ENCODE results near the gene HS3ST4.

HS3ST4 gene

DNA sequence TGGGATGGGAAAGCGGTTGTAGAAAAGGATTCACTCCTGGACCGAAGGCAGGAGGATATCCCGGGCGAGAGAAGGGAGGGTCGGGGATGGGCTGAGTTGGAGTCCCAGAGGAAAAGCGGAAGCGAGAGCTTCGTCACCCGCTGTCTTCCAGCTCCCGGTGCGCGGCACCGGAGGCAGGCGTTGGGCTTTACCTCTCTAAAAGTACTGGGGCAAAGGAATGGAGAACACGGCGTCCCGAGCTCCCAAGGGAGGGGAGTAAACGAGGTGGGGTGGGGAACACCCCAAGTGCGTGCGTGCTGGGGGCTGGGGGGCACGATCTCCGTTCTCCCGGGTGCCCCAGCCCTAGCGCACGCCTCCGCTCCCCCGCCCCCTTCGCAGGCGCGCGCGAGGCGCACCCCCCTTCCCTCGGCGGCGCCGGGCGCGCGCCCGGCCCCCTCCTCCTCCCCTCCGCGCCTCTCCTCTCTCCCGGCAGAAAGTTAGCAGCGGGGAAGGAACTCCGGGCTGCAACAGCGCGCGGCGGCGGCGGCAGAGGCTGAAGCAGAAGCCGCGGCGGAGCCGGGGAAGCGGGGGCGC lies at the start of gene HS3ST4:
HS3ST4 (plus strand) TSS at position 441 of the 573 bp plus-strand sequence.
- no peak for DNase-seq (ENCODE audit: low read depth)

DNA sequence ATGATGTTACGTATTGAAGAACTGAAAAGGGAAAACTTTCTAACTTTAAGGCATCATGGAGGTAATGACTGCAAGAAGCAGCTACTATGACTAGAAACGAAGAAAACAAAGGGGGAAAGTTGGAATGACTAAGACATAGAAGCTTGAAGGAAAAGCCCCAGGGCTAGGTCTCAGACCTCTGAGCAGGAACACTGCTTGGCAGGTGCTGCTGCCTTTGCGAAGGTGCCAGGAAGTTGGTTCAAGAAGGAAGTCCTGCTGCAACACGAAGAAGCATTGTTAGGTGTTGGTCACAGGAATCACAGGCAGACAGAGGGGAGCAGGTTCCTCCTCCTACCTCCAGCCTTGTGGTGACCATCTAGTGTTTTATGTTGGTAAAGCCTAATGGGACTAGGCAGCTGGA lies 48.1 kb upstream of the HS3ST4 start:
- no peak for DNase-seq (ENCODE audit: low read depth)

DNA sequence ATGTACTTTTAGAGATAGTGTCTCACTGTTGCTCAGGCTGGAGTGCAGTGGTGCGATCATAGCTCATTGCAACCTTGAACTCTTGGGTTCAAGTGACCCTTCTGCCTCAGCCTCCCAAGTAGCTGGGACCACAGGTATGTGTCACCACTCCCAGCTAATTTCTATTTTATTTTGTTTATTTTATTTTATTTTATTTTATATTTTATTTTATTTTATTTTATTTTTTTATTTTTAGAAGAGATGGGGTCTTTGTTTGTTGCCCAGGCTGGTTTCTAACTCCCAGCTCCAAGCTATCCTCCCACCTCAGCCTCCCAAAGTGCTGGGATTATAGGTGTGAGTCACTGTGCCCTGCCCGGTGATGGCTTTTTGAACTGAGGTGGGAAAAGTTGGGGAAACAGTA lies 35.1 kb upstream of the HS3ST4 start:
- DNase-seq (ENCODE audit: low read depth): no peak

GRCh38 chr16:25676820-25677219 lies 14.9 kb upstream of the HS3ST4 start:
- no peak for DNase-seq (ENCODE audit: low read depth)

GRCh38 chr16:25679511-25679910 lies 12.2 kb upstream of the HS3ST4 start:
- no peak for DNase-seq (ENCODE audit: low read depth)

DNA sequence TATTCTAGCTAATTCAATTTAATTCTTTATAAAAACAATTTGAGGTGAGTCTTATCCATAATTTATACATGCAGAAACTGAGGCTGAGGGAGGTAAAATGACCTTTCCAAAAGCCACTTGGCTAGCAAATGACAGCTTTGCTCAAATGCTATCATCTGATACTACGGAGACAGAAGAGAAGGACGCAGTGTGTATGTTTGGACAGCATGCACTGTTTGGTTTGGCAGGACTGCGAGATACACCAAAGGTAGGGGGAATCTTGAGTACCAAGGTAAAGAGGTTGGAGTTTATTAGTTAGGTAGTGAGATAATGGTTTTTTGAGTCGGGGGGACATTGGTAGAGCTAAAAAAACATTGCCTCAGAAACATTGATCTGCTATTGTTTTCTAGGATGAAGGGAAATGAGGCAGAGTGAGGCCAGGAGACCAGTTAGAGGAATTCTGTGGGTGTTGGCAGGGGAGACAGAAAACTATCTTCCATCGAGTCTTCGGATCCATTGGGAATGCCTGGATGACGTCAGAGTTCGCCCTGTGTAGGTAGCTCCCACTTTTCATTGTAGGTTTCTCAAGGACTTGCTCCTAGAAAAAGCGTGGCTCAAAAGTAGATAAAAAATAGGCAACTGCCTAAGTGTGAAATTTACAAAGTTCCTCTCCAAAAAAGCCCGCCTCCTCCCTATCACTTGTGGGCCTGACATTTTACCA lies 2.5 kb upstream of the HS3ST4 start:
- no peak for DNase-seq (ENCODE audit: low read depth)

DNA sequence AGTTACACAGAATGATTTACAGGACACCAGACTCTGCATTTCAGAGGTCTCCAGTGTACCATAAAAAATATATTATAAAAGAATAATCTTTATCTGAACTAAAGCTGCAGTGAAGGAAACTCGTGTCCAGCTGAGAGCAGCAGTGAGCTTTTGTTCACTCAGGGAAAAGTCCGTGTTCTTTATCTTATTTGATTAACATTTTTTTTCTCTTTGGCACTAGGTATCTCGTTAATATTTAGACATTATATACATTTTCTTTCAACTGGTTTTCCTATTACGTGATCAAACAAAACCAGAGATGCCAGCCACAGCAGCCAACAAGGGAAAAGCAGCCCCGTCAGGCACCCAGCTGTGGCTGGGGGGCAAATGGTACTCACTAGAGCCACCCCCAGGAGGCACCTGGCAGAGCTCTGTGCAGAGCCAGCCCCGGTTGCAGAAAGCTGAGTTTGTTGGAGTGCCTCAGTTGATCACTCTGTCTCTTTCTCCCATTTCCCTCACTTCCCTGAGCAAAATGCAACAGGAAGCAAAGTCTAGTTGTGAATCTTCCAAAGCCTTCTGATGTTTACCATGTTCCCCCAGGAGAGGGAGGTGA lies 1.1 kb upstream of the HS3ST4 start:
- DNase-seq (ENCODE audit: low read depth): no peak

DNA sequence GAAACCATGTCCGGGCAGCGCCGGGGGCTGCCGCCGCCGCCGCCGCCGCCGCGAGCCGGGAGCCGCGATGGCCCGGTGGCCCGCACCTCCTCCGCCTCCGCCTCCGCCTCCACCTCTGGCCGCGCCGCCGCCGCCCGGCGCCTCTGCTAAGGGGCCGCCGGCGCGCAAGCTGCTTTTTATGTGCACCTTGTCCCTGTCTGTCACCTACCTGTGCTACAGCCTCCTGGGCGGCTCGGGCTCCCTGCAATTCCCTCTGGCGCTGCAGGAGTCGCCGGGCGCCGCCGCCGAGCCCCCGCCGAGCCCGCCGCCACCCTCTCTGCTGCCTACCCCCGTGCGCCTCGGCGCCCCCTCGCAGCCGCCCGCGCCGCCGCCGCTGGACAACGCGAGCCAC lies 587 bp downstream of the HS3ST4 start:
- no peak for DNase-seq (ENCODE audit: low read depth)

DNA sequence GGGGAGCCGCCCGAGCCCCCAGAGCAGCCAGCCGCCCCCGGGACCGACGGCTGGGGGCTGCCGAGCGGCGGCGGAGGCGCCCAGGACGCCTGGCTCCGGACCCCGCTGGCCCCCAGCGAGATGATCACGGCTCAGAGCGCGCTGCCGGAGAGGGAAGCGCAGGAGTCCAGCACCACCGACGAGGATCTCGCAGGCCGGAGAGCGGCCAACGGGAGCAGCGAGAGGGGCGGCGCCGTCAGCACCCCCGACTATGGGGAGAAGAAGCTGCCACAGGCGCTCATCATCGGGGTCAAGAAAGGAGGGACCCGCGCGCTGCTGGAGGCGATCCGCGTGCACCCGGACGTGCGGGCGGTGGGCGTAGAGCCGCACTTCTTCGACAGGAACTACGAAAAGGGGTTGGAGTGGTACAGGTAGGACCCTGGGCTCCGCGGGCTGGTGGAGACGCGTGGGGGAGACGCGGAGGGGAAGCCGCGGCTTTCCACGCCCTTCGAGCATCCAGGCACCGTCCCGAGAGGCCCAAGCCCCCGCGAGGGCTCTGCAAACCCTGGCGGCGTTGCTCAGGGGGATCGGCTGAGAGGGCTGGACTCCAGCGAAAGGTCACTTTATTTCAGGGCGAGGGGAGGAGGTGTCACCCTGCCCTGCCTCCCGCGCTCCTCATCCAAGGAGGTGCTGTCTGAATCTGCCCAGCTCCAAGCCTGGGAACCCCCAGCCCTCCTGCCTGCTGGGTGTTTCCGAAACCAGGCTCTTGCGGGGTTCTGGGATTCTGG lies 1.2 kb downstream of the HS3ST4 start:
- no peak for DNase-seq (ENCODE audit: low read depth)

DNA sequence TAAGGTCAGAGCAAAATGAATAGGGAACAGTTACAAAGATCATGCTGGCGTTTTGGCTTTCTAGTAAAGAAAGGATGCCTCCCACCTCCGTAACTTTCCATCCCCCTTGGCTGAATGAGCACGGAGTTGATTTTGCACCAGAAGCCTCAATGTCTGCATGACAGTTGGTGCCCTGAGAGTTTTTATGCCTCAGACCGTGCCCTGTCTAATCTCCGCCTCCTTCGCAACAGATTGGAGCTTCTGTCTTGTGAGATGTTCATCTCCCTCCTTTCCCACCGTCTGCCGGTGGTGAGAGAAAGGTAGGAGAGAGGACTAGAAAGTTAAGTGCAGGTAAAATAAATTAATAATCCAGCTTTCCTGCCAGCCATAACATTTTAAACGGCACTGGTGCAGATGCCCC lies 1.9 kb downstream of the HS3ST4 start:
- no peak for DNase-seq (ENCODE audit: low read depth)

DNA sequence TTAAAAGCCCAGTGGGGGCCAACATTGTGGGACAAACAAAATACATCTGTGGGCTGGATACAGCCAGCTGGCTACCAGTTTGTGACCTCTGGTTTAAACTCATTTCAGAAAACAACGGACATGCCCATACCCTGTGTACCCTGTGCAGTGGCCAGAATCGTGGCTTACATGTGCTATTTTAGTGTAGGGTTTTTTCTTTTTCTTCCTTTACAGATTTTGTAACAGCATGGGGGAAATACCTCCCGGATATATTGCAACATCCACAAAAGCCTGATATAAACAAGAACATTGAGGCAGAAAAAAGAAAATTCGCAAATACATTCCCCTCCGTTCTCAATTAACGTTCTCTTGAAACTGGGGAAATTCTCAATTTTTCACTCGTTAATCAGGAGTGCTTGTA lies 7.3 kb downstream of the HS3ST4 start:
- DNase-seq (ENCODE audit: low read depth): no peak

GRCh38 chr16:25700547-25700946 lies 8.8 kb downstream of the HS3ST4 start:
- DNase-seq (ENCODE audit: low read depth): no peak

GRCh38 chr16:25707553-25707952 lies 15.8 kb downstream of the HS3ST4 start:
- DNase-seq (ENCODE audit: low read depth): no peak

DNA sequence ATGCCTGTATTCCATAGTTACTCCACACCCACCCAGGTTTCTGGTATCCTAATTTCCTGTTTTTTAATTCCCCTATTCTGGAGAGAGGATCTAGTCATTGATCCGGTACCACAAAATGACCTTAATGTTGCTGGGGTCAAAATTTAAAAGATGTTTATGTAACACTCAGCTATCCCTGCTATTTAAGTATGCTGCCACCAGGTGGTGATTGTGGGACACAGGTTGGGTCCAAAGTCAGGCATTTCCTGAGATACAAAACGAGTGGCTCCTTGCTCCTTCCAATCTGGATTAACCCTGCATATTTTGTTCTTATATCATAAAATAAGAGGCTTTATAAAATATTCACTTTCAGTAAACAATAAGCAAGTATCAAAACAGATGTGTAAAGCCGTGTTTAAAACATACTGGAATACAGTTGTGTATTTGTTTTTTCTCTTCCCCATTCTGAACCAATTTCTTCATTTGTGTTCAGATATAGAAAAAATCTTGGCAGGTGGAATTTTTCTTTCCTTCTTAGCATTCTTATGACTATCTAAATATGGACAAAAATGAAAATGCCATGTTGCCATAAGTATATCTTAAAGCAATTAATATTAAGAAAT lies 16.3 kb downstream of the HS3ST4 start:
- no peak for DNase-seq (ENCODE audit: low read depth)

DNA sequence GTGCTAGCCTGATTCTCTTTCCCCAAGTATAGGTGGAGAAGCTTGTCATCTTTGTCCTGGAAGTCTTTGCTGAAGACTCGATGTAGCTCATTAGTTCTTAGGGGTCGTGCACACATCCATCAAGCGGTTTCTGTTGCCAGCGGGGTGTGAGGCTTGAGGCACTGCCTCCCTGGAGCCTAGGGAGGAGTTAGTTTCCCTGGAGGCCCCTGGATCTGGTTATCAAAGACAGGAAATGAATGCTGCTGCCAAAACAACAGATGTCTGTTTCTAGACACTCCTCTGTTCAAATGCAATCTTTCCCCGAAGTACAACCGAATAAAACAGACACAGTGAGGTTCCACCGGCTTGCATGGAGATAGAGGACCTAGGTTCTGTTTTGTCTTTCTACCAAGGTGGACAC lies 17.5 kb downstream of the HS3ST4 start:
- no peak for DNase-seq (ENCODE audit: low read depth)

DNA sequence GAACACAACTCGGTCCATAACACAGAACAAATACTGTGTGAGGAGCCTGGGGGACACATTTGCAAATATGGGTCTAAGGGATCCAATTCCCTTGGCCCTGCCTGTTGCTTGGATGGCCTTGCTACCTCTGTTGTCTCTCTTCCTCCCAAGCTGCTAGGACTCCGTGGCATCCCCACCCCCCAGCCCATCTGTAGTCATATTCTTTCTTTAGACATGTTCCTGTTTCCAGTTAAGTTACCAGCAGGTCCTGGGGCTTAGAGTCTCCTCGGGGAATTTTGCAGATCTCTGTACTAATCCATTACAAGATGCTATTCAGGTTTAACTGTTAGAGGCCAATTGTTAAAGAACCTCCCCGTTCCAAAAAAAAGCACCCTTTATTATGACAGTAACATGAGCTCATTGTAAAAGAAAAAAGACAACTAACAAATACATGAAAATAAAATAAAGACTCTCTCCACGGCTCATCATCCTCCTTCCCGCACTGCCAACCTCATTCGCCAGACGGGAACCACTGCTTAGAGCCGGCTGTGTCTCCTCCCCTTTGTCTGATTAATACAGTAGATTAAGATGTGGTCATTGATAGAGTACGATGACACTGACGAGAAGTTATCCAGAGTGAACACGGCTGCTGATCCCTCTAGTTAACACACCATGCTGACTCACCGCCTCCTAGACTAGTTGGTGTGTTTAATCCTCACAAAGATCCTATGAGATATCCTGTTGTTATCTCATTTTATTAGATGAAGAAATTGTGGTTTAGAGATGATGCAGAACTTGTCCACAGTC lies 22.2 kb downstream of the HS3ST4 start:
- no peak for DNase-seq (ENCODE audit: low read depth)

- DNase-seq (ENCODE audit: low read depth): no peak
Observed at GRCh38 chr16:25716186-25716585, 24.4 kb downstream of the HS3ST4 start.

GRCh38 chr16:25721439-25721838 lies 29.7 kb downstream of the HS3ST4 start:
- no peak for DNase-seq (ENCODE audit: low read depth)

GRCh38 chr16:25726430-25727098 lies 34.8 kb downstream of the HS3ST4 start:
- no peak for DNase-seq (ENCODE audit: low read depth)

DNA sequence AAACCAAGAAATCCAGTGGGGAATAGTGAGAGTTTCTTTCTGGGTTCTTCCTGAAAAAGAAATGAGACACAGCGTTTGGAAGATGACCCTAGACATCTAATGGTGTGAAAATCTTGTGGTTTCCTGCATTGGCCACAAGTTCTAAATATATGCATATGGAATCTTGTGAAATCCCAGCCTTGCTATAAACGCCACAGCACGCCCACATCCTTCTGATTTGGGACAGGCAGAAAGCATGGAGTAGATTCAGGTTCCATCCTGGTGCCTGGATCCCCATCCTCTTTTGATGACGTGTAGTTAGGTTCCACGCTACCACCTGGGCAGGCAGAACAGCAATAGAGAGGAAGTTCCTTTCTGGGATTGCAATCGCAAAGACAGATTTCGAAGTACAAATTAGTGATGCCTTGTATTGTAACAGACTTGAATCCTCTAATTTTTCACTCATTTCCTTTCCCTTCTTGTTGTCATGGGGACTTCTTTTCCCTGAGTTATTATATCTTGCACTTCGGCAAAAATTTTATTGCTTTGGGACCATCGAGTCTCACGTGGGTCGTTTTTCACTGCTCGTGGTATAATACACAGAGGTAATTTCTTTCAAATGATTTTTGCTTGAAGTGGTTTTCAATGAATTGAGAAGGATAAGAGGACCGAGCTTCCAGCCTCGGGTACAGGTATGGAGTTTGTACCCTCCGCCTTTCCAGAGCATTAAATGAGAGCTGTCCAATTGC lies 37.6 kb downstream of the HS3ST4 start:
- no peak for DNase-seq (ENCODE audit: low read depth)

DNA sequence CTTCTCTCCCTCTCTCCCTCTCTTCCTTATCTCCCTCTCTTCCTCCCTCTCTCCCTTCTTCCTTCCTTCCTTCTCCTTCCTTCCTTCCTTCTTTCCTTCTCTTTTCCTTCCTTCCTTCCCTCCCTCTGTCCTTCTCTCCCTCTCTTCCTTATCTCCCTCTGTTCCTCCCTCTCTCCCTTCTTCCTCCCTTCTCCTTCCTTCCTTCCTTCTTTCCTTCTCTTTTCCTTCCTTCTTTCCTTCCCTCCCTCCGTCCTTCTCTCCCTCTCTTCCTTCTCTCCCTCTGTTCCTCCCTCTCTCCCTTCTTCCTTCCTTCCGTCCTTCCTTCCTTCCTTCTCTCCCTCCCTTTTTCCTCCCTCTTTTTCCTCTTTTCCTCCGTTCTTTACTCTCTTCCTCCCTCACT lies 38.6 kb downstream of the HS3ST4 start:
- DNase-seq (ENCODE audit: low read depth): no peak

Data from stimulated activated CD8-positive, alpha-beta memory T cell treated with anti-CD3 and anti-CD28 coated beads, Interleukin-15, amount 100 ng/mL, for 24 hours (primary cell).